Measurements from ENCODE around the gene VAMP3. TPM values are rescaled to one million over a fixed set of nuclear protein-coding genes. Genes with fewer than 3 reads are reported as not detected.

VAMP3 gene
- total RNA-seq, 1 donor from 2014 or later, result 154 TPM

DNA sequence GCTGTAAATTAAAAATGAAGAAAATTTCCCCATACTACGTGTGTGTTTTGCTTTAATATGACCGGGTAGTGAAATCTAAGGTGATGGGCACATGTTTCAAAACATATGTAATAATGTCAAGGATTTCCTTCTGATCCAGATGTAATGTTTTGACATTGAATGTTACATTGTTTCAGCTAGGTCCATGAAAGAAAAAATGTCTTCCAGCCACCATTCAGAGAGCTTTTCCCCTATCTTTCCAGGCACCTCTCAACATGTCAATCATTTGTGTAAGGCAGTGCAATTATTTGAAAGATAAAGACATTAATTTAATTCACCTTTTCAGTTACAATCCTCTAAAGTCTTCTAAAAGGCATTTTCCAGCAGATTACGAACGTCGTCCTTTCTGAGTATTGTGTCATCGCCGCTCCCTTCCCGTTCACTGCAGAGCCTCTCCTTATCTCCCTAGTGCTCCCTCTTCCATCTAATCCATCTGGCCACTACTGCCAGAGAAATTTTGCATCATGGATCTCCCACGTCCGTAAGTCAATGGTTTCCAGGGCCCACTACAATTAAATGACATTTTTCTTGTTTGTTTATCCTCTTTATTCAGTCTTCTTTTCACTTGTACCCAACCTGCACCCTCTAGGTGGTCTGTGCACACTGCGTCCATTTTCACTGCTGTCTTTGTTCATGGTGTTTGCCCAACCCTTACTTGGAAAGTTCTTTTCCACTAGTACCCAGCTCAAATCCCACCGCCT is 1.3 kb upstream of the VAMP3 start:
- Mint-ChIP-seq H3K27me3 (ENCODE audit: low read depth, unreplicated experiment) (no peaks in the 10 kb centered on the region), H3K36me3 (ENCODE audit: low read depth, unreplicated experiment) (peaks cover 8% of the 10 kb centered on the region), H3K9me3 (ENCODE audit: unreplicated experiment) (no peaks in the 10 kb centered on the region), H3K4me3 (ENCODE audit: unreplicated experiment) (peak overlapping the region; percentile 85), H3K27ac (ENCODE audit: unreplicated experiment) (no peak overlapping the region), H3K4me1 (ENCODE audit: low read depth, unreplicated experiment) (peaks cover 18% of the 10 kb centered on the region)
- Histone ChIP-seq H3K27me3 (ENCODE audit: insufficient read depth, low read length) (no peaks in the 10 kb centered on the region), H4K20me1 (ENCODE audit: insufficient read depth, low read length) (peaks cover 13% of the 10 kb centered on the region), H3K36me3 (ENCODE audit: insufficient read depth, low read length) (peaks cover 11% of the 10 kb centered on the region), H3K4me1 (ENCODE audit: insufficient read depth, low read length) (peaks cover 12% of the 10 kb centered on the region), H3K4me3 (ENCODE audit: insufficient read depth, low read depth, low read length) (no peak overlapping the region), H2AFZ (ENCODE audit: low read depth, low read length) (no peak overlapping the region), H3K9me3 (ENCODE audit: insufficient read depth, low read depth, low read length) (no peaks in the 10 kb centered on the region), H3K27ac (ENCODE audit: low read depth, low read length) (no peak overlapping the region), H3K79me2 (ENCODE audit: insufficient read depth, low read length) (peaks cover 36% of the 10 kb centered on the region), H3K4me2 (ENCODE audit: low read length) (peak overlapping the region; percentile 97), H3K9ac (ENCODE audit: low read length) (no peak overlapping the region)
- DNase-seq (ENCODE audit: low read depth) (no peak), FAIRE-seq (no peak)
- TF ChIP-seq EZH2 (IDR thresholded peaks at IDR 0.05; ENCODE audit: insufficient read depth, low read length), result no peak
- TF ChIP-seq, protein P1, sequence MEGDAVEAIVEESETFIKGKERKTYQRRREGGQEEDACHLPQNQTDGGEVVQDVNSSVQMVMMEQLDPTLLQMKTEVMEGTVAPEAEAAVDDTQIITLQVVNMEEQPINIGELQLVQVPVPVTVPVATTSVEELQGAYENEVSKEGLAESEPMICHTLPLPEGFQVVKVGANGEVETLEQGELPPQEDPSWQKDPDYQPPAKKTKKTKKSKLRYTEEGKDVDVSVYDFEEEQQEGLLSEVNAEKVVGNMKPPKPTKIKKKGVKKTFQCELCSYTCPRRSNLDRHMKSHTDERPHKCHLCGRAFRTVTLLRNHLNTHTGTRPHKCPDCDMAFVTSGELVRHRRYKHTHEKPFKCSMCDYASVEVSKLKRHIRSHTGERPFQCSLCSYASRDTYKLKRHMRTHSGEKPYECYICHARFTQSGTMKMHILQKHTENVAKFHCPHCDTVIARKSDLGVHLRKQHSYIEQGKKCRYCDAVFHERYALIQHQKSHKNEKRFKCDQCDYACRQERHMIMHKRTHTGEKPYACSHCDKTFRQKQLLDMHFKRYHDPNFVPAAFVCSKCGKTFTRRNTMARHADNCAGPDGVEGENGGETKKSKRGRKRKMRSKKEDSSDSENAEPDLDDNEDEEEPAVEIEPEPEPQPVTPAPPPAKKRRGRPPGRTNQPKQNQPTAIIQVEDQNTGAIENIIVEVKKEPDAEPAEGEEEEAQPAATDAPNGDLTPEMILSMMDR (IDR thresholded peaks at IDR 0.05; ENCODE audit: insufficient read depth, low read depth, low read length), result no peak

- Histone ChIP-seq H3K4me2 (ENCODE audit: low read length) (peak overlapping the region; percentile 97), H3K9me3 (ENCODE audit: insufficient read depth, low read depth, low read length) (no peaks in the 10 kb centered on the region), H3K4me1 (ENCODE audit: insufficient read depth, low read length) (peaks cover 12% of the 10 kb centered on the region), H3K27me3 (ENCODE audit: insufficient read depth, low read length) (no peaks in the 10 kb centered on the region), H4K20me1 (ENCODE audit: insufficient read depth, low read length) (peaks cover 15% of the 10 kb centered on the region), H3K36me3 (ENCODE audit: insufficient read depth, low read length) (peaks cover 11% of the 10 kb centered on the region), H3K27ac (ENCODE audit: low read depth, low read length) (peak overlapping the region; percentile 67), H3K79me2 (ENCODE audit: insufficient read depth, low read length) (peaks cover 42% of the 10 kb centered on the region), H3K4me3 (ENCODE audit: insufficient read depth, low read depth, low read length) (peak overlapping the region; percentile 80), H2AFZ (ENCODE audit: low read depth, low read length) (peak overlapping the region; percentile 99), H3K9ac (ENCODE audit: low read length) (peak overlapping the region; percentile 91)
- DNase-seq (ENCODE audit: low read depth), result no peak
- H3K27me3 Mint-ChIP-seq (ENCODE audit: low read depth, unreplicated experiment), result no peaks in the 10 kb centered on the region
- H3K27ac Mint-ChIP-seq (ENCODE audit: unreplicated experiment), result peak overlapping the region; percentile 21
- no peak for TF ChIP-seq EZH2 (IDR thresholded peaks at IDR 0.05; ENCODE audit: insufficient read depth, low read length)
- TF ChIP-seq, protein P1 (IDR thresholded peaks at IDR 0.05; ENCODE audit: insufficient read depth, low read depth, low read length), result no peak
- peaks cover 8% of the 10 kb centered on the region for H3K36me3 Mint-ChIP-seq (ENCODE audit: low read depth, unreplicated experiment)
- no peaks in the 10 kb centered on the region for H3K9me3 Mint-ChIP-seq (ENCODE audit: unreplicated experiment)
- FAIRE-seq, result peak; percentile 26
- H3K4me3 Mint-ChIP-seq (ENCODE audit: unreplicated experiment), result peak overlapping the region; percentile 85
- peaks cover 18% of the 10 kb centered on the region for H3K4me1 Mint-ChIP-seq (ENCODE audit: low read depth, unreplicated experiment)
Observed at GRCh38 chr1:7770669-7770996, 463 bp upstream of the VAMP3 start.

DNA sequence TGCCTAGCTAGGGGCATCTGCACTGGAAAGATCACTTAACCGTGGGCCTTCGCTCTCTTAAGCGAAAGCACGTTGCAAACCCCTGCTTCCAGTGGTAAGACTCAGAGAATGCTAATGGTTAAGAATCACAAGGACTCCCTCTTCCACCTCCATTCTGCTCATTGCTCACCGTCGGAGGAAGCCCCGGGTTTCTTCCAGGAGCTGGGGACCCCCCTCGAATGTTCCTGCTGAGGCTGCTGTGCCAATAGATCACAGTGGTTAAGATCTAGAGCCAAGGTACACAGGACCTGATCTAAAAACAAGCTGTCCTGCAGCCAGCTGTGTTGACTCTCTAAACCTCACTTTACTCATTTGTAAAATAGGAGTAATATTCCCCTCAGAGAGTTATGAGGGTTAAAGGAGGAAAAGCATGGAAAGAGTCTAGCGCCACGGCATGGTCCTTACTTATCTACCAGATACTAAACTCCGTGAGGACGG is 765 bp downstream of the VAMP3 start:
- no peaks in the 10 kb centered on the region for H3K27me3 Mint-ChIP-seq (ENCODE audit: low read depth, unreplicated experiment)
- H3K9me3 ChIP-seq (ENCODE audit: insufficient read depth, low read depth, low read length), result no peaks in the 10 kb centered on the region
- H3K27ac ChIP-seq (ENCODE audit: low read depth, low read length), result peak overlapping the region; percentile 74
- no peak for DNase-seq (ENCODE audit: low read depth)
- peaks cover 50% of the 10 kb centered on the region for H3K79me2 ChIP-seq (ENCODE audit: insufficient read depth, low read length)
- H3K9ac ChIP-seq (ENCODE audit: low read length), result peak overlapping the region; percentile 91
- peaks cover 11% of the 10 kb centered on the region for H3K36me3 Mint-ChIP-seq (ENCODE audit: low read depth, unreplicated experiment)
- H3K9me3 Mint-ChIP-seq (ENCODE audit: unreplicated experiment), result no peaks in the 10 kb centered on the region
- peaks cover 18% of the 10 kb centered on the region for H3K4me1 Mint-ChIP-seq (ENCODE audit: low read depth, unreplicated experiment)
- H2AFZ ChIP-seq (ENCODE audit: low read depth, low read length), result peak overlapping the region; percentile 77
- H3K4me3 Mint-ChIP-seq (ENCODE audit: unreplicated experiment), result peak overlapping the region; percentile 98
- H3K27ac Mint-ChIP-seq (ENCODE audit: unreplicated experiment), result peak overlapping the region; percentile 86
- H3K4me1 ChIP-seq (ENCODE audit: insufficient read depth, low read length), result peaks cover 12% of the 10 kb centered on the region
- H3K4me2 ChIP-seq (ENCODE audit: low read length), result peak overlapping the region; percentile 97
- H3K27me3 ChIP-seq (ENCODE audit: insufficient read depth, low read length), result no peaks in the 10 kb centered on the region
- FAIRE-seq, result no peak
- peaks cover 25% of the 10 kb centered on the region for H4K20me1 ChIP-seq (ENCODE audit: insufficient read depth, low read length)
- TF ChIP-seq, protein P1 (IDR thresholded peaks at IDR 0.05; ENCODE audit: insufficient read depth, low read depth, low read length), result no peak
- H3K36me3 ChIP-seq (ENCODE audit: insufficient read depth, low read length), result peaks cover 11% of the 10 kb centered on the region
- H3K4me3 ChIP-seq (ENCODE audit: insufficient read depth, low read depth, low read length), result peak overlapping the region; percentile 80

All from astrocyte (in vitro differentiated cells and primary cell).